Embryonic facial prominence (tissue), 1 donor: ENCODE data around the gene PCMTD2.
"Not testable (repeated sequence)": the region's sequence is repeated elsewhere in the genome, so short reads cannot be mapped to it uniquely, and the experiment has no call there.

Source experiments
- DNase-seq: peaks from one replicate; pipeline ENCODE4 v3.0.0-alpha.2; 2016; ENCODE audit errors: extremely low spot score

PCMTD2 gene

DNA sequence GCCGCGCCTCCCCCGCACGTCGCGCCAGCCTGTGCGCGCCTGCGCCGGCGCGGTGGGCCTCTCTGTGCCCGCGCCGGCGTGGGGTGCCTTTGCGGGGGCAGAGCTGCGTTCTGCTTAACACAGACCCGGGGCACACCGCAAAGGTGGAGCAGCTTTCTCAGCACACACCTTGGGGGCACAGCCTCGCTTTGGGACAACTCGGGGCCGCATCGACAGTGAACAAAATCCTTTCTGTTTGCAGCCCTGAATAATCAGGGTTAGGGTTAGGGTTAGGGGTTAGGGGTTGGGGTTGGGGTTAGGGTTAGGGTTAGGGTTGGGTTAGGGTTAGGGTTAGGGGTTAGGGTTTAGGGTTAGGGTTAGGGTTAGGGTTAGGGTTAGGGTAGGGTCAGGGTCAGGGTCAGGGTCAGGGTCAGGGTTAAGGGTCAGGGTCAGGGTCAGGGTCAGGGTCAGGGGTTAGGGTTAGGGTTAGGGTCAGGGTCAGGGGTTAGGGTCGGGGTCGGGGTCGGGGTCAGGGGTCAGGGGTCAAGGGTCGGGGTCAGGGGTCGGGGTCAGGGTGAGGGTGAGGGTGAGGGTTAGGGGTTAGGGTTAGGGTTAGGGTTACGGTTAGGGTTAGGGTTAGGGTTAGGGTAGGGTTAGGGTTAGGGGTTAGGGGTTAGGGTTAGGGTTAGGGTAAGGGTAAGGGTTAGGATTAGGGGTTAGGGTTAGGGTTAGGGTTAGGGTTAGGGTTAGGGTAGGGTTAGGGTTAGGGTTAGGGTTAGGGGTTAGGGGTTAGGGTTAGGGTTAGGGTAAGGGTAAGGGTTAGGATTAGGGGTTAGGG lies 31.1 kb downstream of the PCMTD2 start:
- DNase-seq: not testable (repeated sequence)

DNA sequence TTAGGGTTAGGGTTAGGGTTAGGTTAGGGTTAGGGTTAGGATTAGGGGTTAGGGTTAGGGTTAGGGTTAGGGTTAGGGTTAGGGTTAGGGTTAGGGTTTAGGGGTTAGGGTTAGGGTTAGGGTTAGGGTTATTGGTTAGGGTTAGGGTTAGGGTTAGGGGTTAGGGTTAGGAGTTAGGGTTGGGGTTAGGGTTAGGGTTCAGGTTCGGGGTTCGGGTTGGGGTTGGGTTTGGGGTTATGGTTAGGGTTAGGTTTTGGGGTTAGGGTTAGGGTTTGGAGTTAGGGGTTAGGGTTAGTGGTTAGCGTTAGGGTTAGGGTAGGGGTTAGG lies 31.7 kb downstream of the PCMTD2 start:
- DNase-seq: not testable (repeated sequence)

DNA sequence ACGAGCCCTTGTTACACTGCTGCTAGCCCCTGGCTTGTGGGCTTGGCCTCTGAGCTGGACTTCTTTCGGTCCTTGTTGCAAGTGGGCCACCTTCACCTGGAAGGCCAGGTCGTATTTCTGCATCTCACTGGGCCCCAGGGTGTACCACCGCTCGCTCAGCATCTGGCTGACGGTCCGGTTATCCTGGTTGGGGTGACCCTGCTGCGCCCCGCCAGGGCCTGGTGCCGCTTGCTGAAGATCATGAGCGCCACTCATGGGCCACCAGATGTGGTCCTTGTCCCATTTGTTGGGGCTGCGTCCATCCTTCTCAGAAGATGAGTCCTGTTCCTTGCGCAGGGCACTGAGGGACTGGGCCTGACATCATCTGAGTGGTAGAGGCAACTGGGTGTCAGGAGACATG lies 36.6 kb downstream of the PCMTD2 start:
- DNase-seq: not testable (repeated sequence)

- DNase-seq: not testable (repeated sequence)
These were observed 47.5 kb downstream of the PCMTD2 start for GRCh38 chr20:64303086-64303485.

GRCh38 chr20:64313761-64314160 lies 58.2 kb downstream of the PCMTD2 start:
- not testable (repeated sequence) for DNase-seq

GRCh38 chr20:64315381-64315780 lies 59.8 kb downstream of the PCMTD2 start:
- not testable (repeated sequence) for DNase-seq

DNA sequence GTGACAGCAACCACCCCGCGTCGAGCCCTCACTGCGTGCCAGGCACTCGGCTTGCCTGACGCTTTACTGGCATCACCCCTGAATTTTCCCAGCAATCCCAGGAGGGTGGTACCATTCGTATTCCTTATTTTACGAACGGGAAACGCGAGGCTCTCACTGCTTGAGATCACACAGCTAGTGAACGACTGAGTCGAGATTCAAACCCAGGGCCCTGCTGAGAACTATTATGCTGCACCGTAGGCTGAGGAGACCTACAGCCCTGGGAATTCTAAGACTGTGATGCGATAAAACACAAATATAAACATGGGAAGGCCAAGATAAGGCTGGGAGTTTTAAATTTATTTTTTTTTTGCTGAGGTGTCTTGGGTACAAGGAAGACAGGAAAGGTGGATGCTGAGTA lies 60.3 kb downstream of the PCMTD2 start:
- not testable (repeated sequence) for DNase-seq

GRCh38 chr20:64316415-64317083 lies 61.0 kb downstream of the PCMTD2 start:
- not testable (repeated sequence) for DNase-seq

GRCh38 chr20:64317331-64317730 lies 61.8 kb downstream of the PCMTD2 start:
- DNase-seq: not testable (repeated sequence)

- DNase-seq: not testable (repeated sequence)
These were observed 62.5 kb downstream of the PCMTD2 start for GRCh38 chr20:64318056-64318455.

DNA sequence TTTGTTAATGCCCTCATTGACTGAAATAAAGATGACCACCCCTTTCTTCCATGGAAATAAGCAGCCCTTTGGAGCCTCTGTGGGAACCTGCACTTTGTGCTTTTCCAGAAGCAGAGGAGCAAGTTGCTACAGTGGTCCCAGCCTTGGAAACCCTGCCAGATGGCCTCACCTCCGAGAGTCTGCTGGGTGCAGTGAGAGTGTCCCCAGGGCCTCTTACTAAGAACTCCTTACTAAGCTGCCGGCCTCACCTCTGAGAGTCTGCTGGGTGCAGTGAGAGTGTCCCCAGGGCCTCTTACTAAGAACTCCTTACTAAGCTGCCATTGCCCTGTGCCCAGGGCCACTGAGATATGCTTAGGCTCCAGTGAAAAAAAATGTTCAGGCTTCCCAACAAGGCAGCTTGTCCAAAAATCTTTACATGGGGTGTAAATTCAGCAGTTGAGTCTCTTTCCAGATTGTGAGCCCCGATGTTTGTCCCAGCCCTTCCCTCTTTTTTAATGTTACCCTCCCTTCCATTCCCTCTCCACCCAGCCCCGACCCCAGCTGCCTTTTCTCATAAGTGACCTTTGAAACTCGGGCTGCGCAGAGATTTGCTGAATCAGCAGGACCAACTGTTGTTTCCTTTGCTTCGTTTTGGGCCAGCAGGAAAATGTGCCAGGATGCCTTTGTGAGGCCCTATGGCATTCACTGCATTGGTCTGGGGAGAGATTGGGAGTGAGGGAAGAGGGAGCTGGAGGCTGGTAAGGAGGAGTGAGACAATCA lies 66.7 kb downstream of the PCMTD2 start:
- DNase-seq: not testable (repeated sequence)
